Stimulated activated CD4-positive, alpha-beta T cell treated with anti-CD3 and anti-CD28 coated beads, Interleukin-12 subunit alpha, Interleukin-12 subunit beta, amount 100 ng/mL, for 24 hours (primary cell): ENCODE measurements around the gene SAMD9L.
"Not testable (repeated sequence)": the region's sequence is repeated elsewhere in the genome, so short reads cannot be mapped to it uniquely, and the experiment has no call there.

Experiments used
- DNase-seq, 2 experiments: peaks; one replicate each; pipeline ENCODE4 v3.0.0-alpha.2; 2020; ENCODE audit warnings: low read depth in 2 of 2

The SAMD9L gene

GRCh38 chr7:93146036-93146435 lies 2.1 kb downstream of the SAMD9L start:
- DNase-seq, result no peak

- no peak for DNase-seq
Observed at GRCh38 chr7:93145354-93145753, 2.8 kb downstream of the SAMD9L start.

GRCh38 chr7:93142127-93142526 lies 6.1 kb downstream of the SAMD9L start:
- no peak for DNase-seq

GRCh38 chr7:93140582-93141191 lies 7.5 kb downstream of the SAMD9L start:
- DNase-seq, result no peak

GRCh38 chr7:93138576-93138975 lies 9.6 kb downstream of the SAMD9L start:
- DNase-seq, result no peak

- DNase-seq, result no peak
Observed at GRCh38 chr7:93133005-93133404, 15.2 kb downstream of the SAMD9L start.

- no peak for DNase-seq
Observed at GRCh38 chr7:93132216-93132615, 16.0 kb downstream of the SAMD9L start.

GRCh38 chr7:93126954-93127353 lies 21.2 kb downstream of the SAMD9L start:
- DNase-seq, result not testable (repeated sequence)

- DNase-seq, result not testable (repeated sequence)
Observed at GRCh38 chr7:93123532-93123931, 24.7 kb downstream of the SAMD9L start.

- no peak for DNase-seq
Observed at GRCh38 chr7:93120592-93121549, 27.3 kb downstream of the SAMD9L start.

- no peak for DNase-seq
Observed at GRCh38 chr7:93119191-93119905, 28.8 kb downstream of the SAMD9L start.

GRCh38 chr7:93117852-93118530 lies 30.2 kb downstream of the SAMD9L start, which contains the start of gene SAMD9:
Gene SAMD9, minus strand, starts transcription at chr7:93117979. Its CDS starts 11,882 bp downstream, at chr7:93106097.
- DNase-seq, result peak in 1 of 2 experiments; percentile 20

- no peak for DNase-seq
Observed at GRCh38 chr7:93117327-93117726, 30.9 kb downstream of the SAMD9L start.

- DNase-seq, result no peak
Observed at GRCh38 chr7:93115796-93116195, 32.4 kb downstream of the SAMD9L start.

- DNase-seq, result no peak
Observed at GRCh38 chr7:93108003-93108402, 40.2 kb downstream of the SAMD9L start.

GRCh38 chr7:93097388-93097787 lies 50.8 kb downstream of the SAMD9L start:
- no peak for DNase-seq

- no peak for DNase-seq
Observed at GRCh38 chr7:93092757-93093370, 55.3 kb downstream of the SAMD9L start.
